Colonic mucosa (tissue), 4 donors: Measurements from ENCODE around the gene PET117. TPM values are rescaled to one million over a fixed set of nuclear protein-coding genes. Genes with fewer than 3 reads are reported as not detected.

Source experiments
- DNase-seq: peaks from one replicate; pipeline ENCODE4 v3.0.0-alpha.2; 2020
- H3K27ac ChIP-seq: fragments of 200-600 bp; one replicate; pipeline ENCODE4 v1.8.0; 2021
- H3K27me3 ChIP-seq: fragments of 200-600 bp; one replicate; pipeline ENCODE4 v1.8.0; 2021
- H3K36me3 ChIP-seq: fragments of 200-600 bp; one replicate; pipeline ENCODE4 v1.8.0; 2021
- H3K4me1 ChIP-seq: fragments of 200-600 bp; one replicate; pipeline ENCODE4 v1.8.0; 2021; ENCODE audit warnings: mild to moderate bottlenecking
- H3K4me3 ChIP-seq: fragments of 200-600 bp; one replicate; pipeline ENCODE4 v1.8.0; 2021
- H3K9ac ChIP-seq, 2 donors: one replicate each; pipeline ENCODE4 v1.7.0; 2013; ENCODE audit warnings: control low read depth in 2 of 2, low read depth in 2 of 2, low read length in 2 of 2
- H3K9me3 ChIP-seq: fragments of 200-600 bp; one replicate; pipeline ENCODE4 v1.8.0; 2021
- CTCF ChIP-seq: fragments of 200-600 bp; IDR thresholded peaks from one replicate; pipeline ENCODE4 v1.8.0; 2022; ENCODE audit warnings: antibody characterized with exemption, mild to moderate bottlenecking
- intact Hi-C: fragments of 100-400 bp; cut with DNase I; formaldehyde crosslinking; loops from one replicate; pipeline ENCODE4 v1.14.1; 2022
- total RNA-seq, 2 donors: library from RNA; stranded (reverse); fragmentation: NEBNext Ultra II Directional in 1 of 2; extraction: Animal tissue kit (Norgen Biotek cat#: 25700) in 1 of 2; gene quantifications; one replicate each; pipeline ENCODE4 v1.2.1, GENCODE V29; 2021
- donor health status: healthy.
- donor health status: DM: no; HTN: no; CAD: no.
- donor health status: DM: no; HTN: no; CAD: no.

PET117 gene
- total RNA-seq, 2 donors from 2014 or later: 16.2 to 17.5 TPM

- DNase-seq: no peak
- TF ChIP-seq CTCF: no peak
- intact Hi-C loops: no loop called here
- Histone ChIP-seq H3K4me1 (no peaks in the 10 kb centered on the region), H3K27me3 (no peaks in the 10 kb centered on the region), H3K9me3 (no peaks in the 10 kb centered on the region), H3K27ac (no peak overlapping the region), H3K9ac (no peak overlapping the region), H3K4me3 (no peak overlapping the region), H3K36me3 (no peaks in the 10 kb centered on the region)
These were observed 53.6 kb downstream of the PET117 start for GRCh38 chr20:18191306-18191705.

Other genes with a start within 250 kb of the PET117 start
- 100 to 1,000 TPM; 116 to 119 TPM for gene SNX5, start 169.1 kb upstream of the PET117 start, total RNA-seq
- gene MGME1, start 168.8 kb upstream of the PET117 start, total RNA-seq: 10 to 100 TPM; 20.5 to 21.1 TPM
- gene OVOL2, start 79.9 kb upstream of the PET117 start, total RNA-seq: 10 to 100 TPM; 13.5 to 22.8 TPM
- 10 to 100 TPM; 13.1 to 13.4 TPM for gene KAT14, start within 50 bp of the PET117 start, total RNA-seq
- gene ZNF133, start 150.7 kb downstream of the PET117 start, total RNA-seq: 10 to 100 TPM in 1 of 2 donors, 1 to 10 TPM in 1; 7.4 to 10.9 TPM